Neutrophil (primary cell): ENCODE data around the gene CDR2.

ENCODE experiments used
- H3K27ac ChIP-seq: fragments of 200-600 bp; sonication (generic); 2 replicates; pipeline ENCODE4 v1.5.1; 2016; ENCODE audit warnings: mild to moderate bottlenecking, moderate library complexity
- H3K27me3 ChIP-seq: fragments of 200-600 bp; sonication (generic); 2 replicates; pipeline ENCODE4 v1.6.0; 2016; ENCODE audit warnings: mild to moderate bottlenecking
- H3K36me3 ChIP-seq: fragments of 200-600 bp; sonication (generic); 2 replicates; pipeline ENCODE4 v1.5.1; 2017
- H3K4me1 ChIP-seq, 2 experiments: fragments of 200-600 bp in 1 of 2; sonication (generic) in 1 of 2; 1 replicate in 1 of 2; 2 replicates in 1 of 2; pipeline versions ENCODE4 v1.5.1 to v1.6.1; 2013 to 2016; ENCODE audit warnings: low read depth in 1 of 2, low read length in 1 of 2, mild to moderate bottlenecking in 1 of 2, moderate library complexity in 1 of 2; ENCODE audit not compliant: control insufficient read depth in 1 of 2, insufficient read depth in 1 of 2
- H3K4me3 ChIP-seq, 2 experiments: fragments of 200-600 bp in 1 of 2; sonication (generic) in 1 of 2; 1 replicate in 1 of 2; 2 replicates in 1 of 2; pipeline ENCODE4 v1.5.1; 2013 to 2016; ENCODE audit warnings: low read depth in 1 of 2, low read length in 1 of 2, mild to moderate bottlenecking in 1 of 2, moderate library complexity in 1 of 2
- H3K9me3 ChIP-seq: fragments of 200-600 bp; sonication (generic); 2 replicates; pipeline ENCODE4 v1.5.1; 2016
- TF ChIP-seq, protein P1 (sequence below): fragments of 200-600 bp; sonication (generic); IDR thresholded peaks from 2 replicates; pipeline ENCODE4 v1.5.1; 2016; ENCODE audit warnings: antibody characterized with exemption

The CDR2 gene

DNA sequence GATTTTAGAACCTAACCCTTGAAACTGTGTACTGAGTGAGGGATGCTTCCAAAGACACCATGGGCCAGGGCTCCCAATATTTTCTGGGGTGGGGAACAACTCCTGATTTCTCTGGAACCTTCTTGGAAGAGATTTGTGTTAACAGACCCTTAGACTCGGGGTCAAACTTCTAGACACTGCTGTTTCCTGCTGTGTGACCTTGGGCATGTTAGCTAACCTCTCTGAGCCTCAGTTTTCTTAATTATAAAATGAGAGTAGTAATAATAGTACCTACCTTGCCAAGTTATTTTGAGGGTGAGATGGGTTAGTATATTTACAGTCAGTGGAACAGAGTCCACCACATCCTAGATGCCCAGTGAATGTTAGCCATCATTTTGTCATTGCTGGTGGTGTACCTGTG lies 58.4 kb downstream of the CDR2 start:
- H3K4me3 ChIP-seq, result no peak overlapping the region
- H3K4me1 ChIP-seq, result no peaks in the 10 kb centered on the region
- no peaks in the 10 kb centered on the region for H3K27me3 ChIP-seq
- H3K9me3 ChIP-seq, result no peaks in the 10 kb centered on the region
- H3K27ac ChIP-seq, result no peak overlapping the region
- TF ChIP-seq, protein P1, sequence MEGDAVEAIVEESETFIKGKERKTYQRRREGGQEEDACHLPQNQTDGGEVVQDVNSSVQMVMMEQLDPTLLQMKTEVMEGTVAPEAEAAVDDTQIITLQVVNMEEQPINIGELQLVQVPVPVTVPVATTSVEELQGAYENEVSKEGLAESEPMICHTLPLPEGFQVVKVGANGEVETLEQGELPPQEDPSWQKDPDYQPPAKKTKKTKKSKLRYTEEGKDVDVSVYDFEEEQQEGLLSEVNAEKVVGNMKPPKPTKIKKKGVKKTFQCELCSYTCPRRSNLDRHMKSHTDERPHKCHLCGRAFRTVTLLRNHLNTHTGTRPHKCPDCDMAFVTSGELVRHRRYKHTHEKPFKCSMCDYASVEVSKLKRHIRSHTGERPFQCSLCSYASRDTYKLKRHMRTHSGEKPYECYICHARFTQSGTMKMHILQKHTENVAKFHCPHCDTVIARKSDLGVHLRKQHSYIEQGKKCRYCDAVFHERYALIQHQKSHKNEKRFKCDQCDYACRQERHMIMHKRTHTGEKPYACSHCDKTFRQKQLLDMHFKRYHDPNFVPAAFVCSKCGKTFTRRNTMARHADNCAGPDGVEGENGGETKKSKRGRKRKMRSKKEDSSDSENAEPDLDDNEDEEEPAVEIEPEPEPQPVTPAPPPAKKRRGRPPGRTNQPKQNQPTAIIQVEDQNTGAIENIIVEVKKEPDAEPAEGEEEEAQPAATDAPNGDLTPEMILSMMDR, result no peak
- H3K36me3 ChIP-seq, result peaks cover 62% of the 10 kb centered on the region

- H3K4me3 ChIP-seq, result no peak overlapping the region
- H3K9me3 ChIP-seq, result no peaks in the 10 kb centered on the region
- no peak overlapping the region for H3K27ac ChIP-seq
- peaks cover 64% of the 10 kb centered on the region for H3K36me3 ChIP-seq
- TF ChIP-seq, protein P1, result no peak
- H3K27me3 ChIP-seq, result no peaks in the 10 kb centered on the region
- H3K4me1 ChIP-seq, result no peaks in the 10 kb centered on the region
Measured at GRCh38 chr16:22314661-22315626, 59.5 kb downstream of the CDR2 start.

GRCh38 chr16:22313876-22314470 lies 60.4 kb downstream of the CDR2 start:
- TF ChIP-seq, protein P1, result no peak
- Histone ChIP-seq H3K4me1 (no peaks in the 10 kb centered on the region), H3K36me3 (peaks cover 74% of the 10 kb centered on the region), H3K27ac (no peak overlapping the region), H3K4me3 (no peak overlapping the region), H3K27me3 (no peaks in the 10 kb centered on the region), H3K9me3 (no peaks in the 10 kb centered on the region)

- no peak overlapping the region for H3K27ac ChIP-seq
- no peaks in the 10 kb centered on the region for H3K27me3 ChIP-seq
- no peaks in the 10 kb centered on the region for H3K4me1 ChIP-seq
- TF ChIP-seq, protein P1, result no peak
- no peaks in the 10 kb centered on the region for H3K9me3 ChIP-seq
- peaks cover 78% of the 10 kb centered on the region for H3K36me3 ChIP-seq
- no peak overlapping the region for H3K4me3 ChIP-seq
Measured at GRCh38 chr16:22312897-22313781, 61.3 kb downstream of the CDR2 start.

DNA sequence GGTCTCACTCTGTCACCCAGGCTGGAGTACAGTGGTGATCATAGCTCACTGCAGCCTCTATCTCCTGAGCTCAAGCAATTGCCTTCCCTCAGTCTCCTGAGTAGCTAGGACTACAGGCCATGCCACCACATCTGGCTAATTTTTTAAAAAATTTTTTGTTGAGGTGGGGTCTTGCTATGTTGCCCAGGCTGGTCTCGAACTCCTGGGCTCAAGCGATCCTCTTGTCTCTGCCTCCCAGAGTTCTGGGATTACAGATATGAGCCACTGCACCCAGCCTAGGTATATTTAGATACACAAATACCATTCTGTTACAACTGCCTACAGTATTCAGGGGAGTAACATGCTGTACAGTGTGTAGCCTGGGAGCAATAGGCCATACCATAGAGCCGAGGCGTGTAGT lies 62.9 kb downstream of the CDR2 start:
- no peaks in the 10 kb centered on the region for H3K4me1 ChIP-seq
- H3K36me3 ChIP-seq, result peaks cover 78% of the 10 kb centered on the region
- TF ChIP-seq, protein P1, result no peak

More for the DNA sequence above, 62.9 kb downstream of the CDR2 start:
- no peak overlapping the region for H3K4me3 ChIP-seq
- H3K27ac ChIP-seq, result no peak overlapping the region
- H3K9me3 ChIP-seq, result no peaks in the 10 kb centered on the region
- H3K27me3 ChIP-seq, result no peaks in the 10 kb centered on the region
